SK-MEL-5 (cell line): ENCODE measurements around the gene RAB11B. TPM values are rescaled to one million over a fixed set of nuclear protein-coding genes. Genes with fewer than 3 reads are reported as not detected.
"Not testable (repeated sequence)": the region's sequence is repeated elsewhere in the genome, so short reads cannot be mapped to it uniquely, and the experiment has no call there.

Source experiments
- DNase-seq: peaks from one replicate; pipeline ENCODE4 v3.0.0-alpha.2; 2016; ENCODE audit warnings: low read depth, low spot score
- in situ Hi-C: cut with HindIII; loops from 2 replicates; pipeline ENCODE4 v1.10.0; 2016; ENCODE audit warnings: low sequenced_read_pairs, high pct_unique_total_duplicates, low pct_unique_long_range_greater_than_20kb
- polyA plus RNA-seq, 2 experiments: library from polyadenylated mRNA; depleted of rRNA; stranded (reverse); fragments of >200 nt; gene quantifications; 2 replicates each; pipeline ENCODE4 v1.2.3, GENCODE V29; 2015
- total RNA-seq: library from RNA; depleted of rRNA; stranded (reverse); fragments of >200 nt; shearing (Covaris generic); gene quantifications from 2 replicates; pipeline ENCODE4 v1.2.3, GENCODE V29; 2014; rRNA removed

Gene RAB11B
- total RNA-seq = 5.5 and 6.4 TPM in 2 replicates
- polyA plus RNA-seq (2015; cell fraction: cytosol; rRNA removed) = 76.4 and 86.6 TPM in 2 replicates
- polyA plus RNA-seq (2015; cell fraction: nucleus; rRNA removed) = 48.9 and 55.4 TPM in 2 replicates

DNA sequence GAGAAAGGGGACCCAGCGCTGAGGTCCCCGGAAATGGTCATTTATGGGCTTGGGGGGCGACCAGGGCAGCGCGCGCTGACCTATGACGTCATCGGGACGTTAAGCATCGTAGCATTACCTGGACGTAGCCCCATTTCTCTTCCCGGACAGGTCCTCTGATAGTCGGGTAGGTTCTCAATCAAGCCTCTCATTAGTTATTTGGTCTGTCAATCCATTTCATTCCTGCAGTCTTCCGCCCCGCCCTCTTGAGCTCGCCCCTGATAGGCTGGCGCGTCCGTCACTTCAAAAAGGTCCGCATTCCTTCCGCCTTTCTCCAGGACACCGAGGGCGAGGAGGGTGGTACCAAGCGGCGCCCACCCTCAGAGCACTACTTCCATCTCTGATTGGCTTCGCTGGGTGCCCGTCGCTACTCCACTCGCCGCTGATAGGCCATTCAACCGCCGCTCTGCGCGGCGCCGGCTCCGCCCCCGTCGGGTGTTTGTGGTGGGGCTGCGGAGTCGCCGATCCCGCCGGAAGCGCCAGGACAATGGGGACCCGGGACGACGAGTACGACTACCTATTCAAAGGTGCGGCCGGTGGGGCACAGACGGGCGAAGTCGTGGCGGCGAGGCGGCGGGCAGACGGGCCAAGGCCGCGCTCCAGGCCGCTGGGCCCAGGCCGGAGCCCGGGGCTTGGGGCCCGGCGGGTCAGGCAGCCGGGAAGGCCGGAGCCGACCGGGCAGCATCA lies at the start of gene RAB11B:
RAB11B (plus strand) TSS at position 470 of the 726 bp plus-strand sequence; CDS start at position 527, 57 bp downstream.
- in situ Hi-C loops = no loop called here
- DNase-seq = peak; percentile 99

- in situ Hi-C loops, DNase-seq: not testable (repeated sequence)
Measured at GRCh38 chr19:8341504-8341903, 48.7 kb upstream of the RAB11B start.

DNA sequence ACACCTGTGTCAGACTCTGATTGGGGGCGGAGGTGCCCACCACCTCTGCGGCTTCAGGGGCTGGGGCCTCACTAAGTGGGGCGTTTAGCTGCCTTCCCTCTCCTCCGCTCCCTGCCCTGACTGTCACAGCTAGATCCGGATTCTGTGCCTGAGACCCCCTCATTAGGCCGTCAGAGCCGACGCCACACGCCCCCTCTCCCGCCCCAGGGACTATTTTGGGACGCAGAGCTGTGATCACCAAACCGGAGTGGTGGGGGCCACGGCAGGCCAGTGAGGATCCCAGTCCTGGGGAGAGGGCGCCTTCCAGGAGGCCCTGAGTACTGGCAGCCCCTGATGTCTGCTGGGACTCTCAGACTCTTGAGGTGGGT lies 47.9 kb upstream of the RAB11B start:
- in situ Hi-C loops = no loop called here
- DNase-seq = no peak

DNA sequence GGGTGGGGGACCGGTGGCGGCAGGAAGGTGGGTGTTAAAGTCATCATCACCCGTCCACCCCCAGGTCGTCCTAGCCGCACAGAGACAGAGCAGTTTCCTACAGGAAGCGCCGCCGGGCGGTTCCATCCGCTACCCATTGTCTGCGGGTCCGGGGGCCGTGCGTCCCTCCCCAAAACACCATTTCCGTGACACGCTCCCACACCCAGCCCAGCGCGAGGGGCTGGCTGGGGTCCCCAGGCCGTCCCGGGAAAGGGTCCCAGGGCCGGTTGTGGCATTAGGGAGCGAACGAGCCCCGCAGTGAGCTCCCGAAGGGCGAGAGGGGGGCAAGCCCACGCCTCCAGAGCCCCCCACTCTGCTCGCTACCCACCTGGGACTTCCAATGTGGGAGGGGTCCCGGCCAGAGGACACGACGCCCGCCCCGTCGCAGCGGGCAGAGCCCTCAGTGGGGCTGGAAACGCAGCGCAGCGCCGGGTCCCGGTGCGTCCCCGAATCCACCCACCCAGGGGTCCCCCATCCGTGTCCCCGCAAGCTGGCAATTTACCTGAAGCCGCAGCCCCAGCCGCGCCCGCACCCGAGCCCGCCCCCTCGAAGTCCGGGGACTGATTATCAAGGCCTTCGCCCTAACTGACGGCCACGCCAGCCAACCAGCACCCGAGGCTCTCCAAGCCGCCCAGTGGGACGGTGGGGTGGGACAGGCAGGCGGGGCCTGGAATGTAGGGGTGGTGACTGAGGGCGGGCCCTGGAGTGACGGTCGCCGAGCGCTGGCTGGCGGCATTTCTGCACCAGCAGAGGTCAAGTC lies 47.3 kb upstream of the RAB11B start, which contains the start of gene KANK3:
KANK3 (minus strand) TSS at position 579 of the 799 bp plus-strand sequence. CDS start 5,434 bp downstream, outside the sequence.
- peak; percentile 90 for DNase-seq
- in situ Hi-C loops = no loop called here

DNA sequence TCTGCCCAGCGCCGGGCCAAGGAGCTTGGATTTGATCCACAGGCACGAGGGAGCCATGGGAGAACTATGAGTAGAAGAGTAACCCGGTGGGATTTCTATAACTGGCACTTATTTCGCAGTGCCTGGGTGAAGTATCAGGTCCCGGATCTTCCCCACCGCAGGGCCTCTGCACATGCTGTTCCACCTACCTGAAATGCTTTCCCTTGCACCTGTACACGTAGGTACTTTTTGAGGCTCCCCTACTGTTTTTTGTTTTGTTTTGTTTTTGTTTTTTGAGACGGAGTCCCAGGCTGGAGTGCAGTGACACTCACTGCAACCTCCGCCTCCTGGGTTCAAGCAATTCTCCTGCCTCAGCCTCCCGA lies 46.7 kb upstream of the RAB11B start:
- DNase-seq = no peak
- in situ Hi-C loops = no loop called here

DNA sequence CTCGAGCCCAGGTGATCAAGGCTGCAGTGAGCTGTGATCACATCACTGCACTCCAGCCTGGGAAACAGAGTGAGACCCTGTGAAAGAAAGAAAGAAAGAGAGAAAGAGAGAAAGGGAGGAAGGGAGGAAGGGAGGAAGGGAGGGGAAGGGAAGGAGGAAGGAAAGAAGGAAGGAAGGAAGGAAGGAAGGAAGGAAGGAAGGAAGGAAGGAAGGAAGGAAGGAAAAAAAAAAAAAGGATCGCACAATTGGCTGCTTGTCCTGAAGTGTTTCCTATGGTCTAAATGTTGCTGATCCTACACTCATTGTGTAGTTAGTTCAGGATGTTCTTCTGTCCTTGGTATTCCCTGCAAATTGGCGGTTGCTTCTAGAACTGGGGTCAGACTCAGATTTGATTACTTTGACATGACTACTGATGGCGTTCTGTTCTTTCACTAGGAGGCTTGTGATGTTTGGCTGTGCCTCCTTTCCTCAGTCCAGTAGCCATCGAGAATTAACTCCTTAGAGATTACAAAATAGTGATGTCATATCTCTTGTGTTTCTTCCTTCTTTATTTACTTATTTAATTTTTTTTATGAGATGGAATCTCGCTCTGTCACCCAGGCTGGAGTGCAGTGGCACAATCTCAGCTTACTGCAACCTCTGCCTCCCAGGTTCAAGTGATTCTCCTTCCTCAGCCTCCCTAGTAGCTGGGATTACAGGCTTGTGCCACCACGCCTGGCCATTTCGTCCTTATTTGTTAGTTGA lies 40.4 kb upstream of the RAB11B start:
- DNase-seq, in situ Hi-C loops: not testable (repeated sequence)

DNA sequence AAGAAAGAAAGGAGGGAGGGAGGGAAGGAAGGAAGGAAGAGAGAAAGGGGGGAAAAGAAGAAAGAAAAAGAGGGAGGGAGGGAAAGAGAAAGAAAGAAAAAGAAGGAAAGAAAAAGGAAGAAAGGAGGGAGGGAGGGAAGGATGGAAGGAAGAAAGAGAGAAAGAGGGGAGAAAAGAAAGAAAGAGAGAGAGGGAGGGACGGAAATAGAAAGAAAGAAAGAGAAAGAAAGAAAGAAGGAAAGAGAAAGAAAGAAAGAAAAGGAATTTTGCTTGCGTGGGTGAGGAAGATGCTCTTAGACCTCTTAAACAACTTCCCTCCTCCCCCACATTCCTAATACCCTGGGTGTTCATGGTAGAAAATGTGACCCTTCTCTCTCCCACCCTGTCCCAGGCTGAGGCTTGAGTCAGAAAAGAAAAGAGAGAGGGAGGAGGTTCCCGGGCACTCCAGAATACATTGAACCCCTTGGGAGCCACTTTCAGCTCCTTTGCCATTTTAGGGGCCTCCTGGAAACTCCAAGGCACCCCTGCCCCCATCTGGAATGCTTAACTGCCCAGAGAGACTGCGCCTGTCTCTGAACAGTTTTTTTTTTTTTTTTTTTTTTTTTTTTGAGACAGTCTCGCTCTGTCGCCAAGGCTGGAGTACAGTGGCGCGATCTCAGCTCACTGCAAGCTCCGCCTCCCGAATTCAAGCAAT lies 37.9 kb upstream of the RAB11B start:
- DNase-seq = no peak
- in situ Hi-C loops = no loop called here

DNA sequence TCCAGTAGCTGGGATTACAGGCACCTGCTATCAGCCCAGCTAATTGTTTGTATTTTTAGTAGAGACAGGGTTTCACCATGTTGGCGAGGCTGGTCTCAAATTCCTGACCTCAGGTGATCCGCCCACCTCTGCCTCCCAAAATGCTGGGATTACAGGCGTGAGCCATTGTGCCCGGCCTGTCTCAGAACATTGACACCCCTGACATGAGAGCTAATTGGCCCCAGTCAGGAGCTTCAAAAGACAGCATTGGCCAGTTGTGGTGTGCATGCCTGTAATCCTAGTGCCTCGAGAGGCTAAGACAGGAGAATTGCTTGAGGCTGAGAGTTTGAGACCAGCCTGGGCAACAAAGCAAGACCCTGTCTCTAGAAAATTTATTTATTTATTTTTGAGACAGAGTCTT lies 37.3 kb upstream of the RAB11B start:
- DNase-seq, in situ Hi-C loops: not testable (repeated sequence)

- in situ Hi-C loops = no loop called here
- DNase-seq = peak; percentile 32
Measured at GRCh38 chr19:8355631-8356402, 34.3 kb upstream of the RAB11B start.

- in situ Hi-C loops = no loop called here
- no peak for DNase-seq
Measured at GRCh38 chr19:8357007-8357521, 33.1 kb upstream of the RAB11B start.

GRCh38 chr19:8358948-8359347 lies 31.2 kb upstream of the RAB11B start:
- DNase-seq = no peak
- in situ Hi-C loops = no loop called here

DNA sequence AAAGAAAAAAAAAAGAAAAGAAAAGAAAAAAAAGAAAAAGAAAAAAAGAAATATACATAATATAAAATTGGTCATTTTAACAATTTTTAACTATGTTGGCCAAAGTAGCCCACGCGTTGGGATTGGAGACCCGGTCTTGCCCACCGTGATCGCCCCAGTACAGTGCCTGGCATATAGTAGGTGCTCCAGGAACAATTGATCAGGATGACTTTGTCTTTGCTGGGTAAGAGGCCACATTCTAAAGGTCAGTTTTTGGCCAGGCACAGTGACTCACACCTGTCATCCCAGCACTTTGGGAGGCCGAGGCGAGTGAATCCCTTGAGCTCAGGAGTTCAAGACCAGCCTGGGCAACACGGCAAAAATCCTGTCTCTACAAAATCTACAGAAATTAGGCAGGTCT lies 30.0 kb upstream of the RAB11B start:
- no peak for DNase-seq
- in situ Hi-C loops = no loop called here

DNA sequence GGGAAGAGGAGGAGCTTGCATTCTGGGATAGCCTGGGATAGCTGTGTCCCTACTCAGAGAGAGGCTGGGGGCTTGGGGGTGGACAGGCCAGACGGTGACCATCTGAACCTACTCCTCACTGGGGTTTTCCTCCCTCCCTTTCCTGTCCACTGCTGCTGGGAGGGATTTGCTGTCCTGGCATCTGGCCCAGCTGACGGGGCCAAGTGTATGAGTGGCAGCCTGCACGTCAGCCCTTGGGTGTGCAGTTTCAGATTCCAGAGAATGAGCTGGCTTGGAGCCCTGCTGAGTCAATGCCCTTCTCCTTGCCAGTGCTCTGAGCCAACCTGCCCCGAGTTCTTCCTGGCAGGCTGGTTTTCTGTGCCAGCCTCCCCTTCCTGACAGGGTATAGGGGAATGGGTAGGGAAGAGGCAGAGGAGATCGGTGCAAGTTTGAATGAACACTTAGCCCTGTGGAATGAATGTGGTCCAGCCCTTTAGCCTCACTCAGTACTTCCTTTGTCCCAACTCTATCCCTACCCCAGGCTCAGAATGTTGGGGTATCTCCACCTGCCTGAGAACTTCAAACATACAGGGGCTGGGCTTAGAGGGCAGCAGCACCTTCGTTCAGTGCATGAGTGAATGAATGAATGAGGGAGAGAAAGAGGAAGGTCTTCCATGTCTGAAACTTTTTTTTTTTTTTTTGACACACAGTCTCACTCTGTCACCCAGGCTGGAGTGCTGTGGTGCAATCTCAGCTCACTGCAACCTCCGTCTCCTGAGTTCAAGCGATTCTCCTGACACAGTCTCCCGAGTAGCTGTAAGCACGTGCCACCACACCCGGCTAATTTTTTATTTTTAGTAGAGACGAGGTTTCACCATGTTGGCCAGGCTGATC lies 28.0 kb upstream of the RAB11B start:
- peak; percentile 93 for DNase-seq
- in situ Hi-C loops = no loop called here

DNA sequence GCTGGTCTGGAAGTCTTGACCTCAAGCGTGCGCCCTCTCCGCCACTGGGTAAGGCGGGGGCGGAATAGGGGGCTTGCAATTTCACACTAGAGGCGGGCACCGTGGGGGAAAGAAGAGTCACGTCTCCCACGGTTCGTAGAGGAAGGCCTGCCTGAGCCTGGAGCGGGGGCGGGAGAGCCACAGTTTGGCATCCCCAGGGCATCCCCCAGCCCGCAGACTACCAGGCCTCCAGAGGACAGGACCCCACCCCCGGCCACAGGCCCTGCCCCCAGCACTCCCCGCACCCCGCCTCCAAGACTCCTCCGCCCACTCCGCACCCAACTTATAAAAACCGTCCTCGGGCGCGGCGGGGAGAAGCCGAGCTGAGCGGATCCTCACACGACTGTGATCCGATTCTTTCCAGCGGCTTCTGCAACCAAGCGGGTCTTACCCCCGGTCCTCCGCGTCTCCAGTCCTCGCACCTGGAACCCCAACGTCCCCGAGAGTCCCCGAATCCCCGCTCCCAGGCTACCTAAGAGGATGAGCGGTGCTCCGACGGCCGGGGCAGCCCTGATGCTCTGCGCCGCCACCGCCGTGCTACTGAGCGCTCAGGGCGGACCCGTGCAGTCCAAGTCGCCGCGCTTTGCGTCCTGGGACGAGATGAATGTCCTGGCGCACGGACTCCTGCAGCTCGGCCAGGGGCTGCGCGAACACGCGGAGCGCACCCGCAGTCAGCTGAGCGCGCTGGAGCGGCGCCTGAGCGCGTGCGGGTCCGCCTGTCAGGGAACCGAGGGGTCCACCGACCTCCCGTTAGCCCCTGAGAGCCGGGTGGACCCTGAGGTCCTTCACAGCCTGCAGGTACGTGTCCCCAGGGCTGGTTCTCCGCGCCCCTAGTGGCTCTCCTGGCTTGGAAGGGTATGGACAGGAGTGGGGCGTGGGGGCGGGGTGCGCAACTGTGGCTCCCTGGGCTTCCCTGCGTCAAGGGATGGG lies 26.1 kb upstream of the RAB11B start, which contains the start of gene ANGPTL4:
ANGPTL4 (plus strand) TSS at position 353 of the 969 bp plus-strand sequence; CDS start at position 520, 167 bp downstream.
- no peak for DNase-seq
- in situ Hi-C loops = no loop called here
